Panc1 (cell line): ENCODE data around the gene HELB.

Experiments
- POLR2AphosphoS5 ChIP-seq: IDR thresholded peaks from 2 replicates; pipeline ENCODE4 v1.6.1; 2012; ENCODE audit warnings: mild to moderate bottlenecking, low read depth, low read length, moderate library complexity
- TCF7L2 ChIP-seq: IDR thresholded peaks from 2 replicates; pipeline ENCODE4 v1.6.1; 2011; ENCODE audit warnings: mild to moderate bottlenecking, low read depth, low read length, inconsistent platforms
- TF ChIP-seq, protein P1 (sequence below): fragments of 450-650 bp; IDR thresholded peaks from 2 replicates; pipeline ENCODE4 v1.5.1; 2017; ENCODE audit warnings: mild to moderate bottlenecking

- TF ChIP-seq, protein P1, sequence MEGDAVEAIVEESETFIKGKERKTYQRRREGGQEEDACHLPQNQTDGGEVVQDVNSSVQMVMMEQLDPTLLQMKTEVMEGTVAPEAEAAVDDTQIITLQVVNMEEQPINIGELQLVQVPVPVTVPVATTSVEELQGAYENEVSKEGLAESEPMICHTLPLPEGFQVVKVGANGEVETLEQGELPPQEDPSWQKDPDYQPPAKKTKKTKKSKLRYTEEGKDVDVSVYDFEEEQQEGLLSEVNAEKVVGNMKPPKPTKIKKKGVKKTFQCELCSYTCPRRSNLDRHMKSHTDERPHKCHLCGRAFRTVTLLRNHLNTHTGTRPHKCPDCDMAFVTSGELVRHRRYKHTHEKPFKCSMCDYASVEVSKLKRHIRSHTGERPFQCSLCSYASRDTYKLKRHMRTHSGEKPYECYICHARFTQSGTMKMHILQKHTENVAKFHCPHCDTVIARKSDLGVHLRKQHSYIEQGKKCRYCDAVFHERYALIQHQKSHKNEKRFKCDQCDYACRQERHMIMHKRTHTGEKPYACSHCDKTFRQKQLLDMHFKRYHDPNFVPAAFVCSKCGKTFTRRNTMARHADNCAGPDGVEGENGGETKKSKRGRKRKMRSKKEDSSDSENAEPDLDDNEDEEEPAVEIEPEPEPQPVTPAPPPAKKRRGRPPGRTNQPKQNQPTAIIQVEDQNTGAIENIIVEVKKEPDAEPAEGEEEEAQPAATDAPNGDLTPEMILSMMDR = no peak
- TF ChIP-seq POLR2AphosphoS5 (no peak), TCF7L2 (no peak)
Observed at GRCh38 chr12:66380769-66381535, 78.7 kb downstream of the HELB start.
